ENCODE results near the gene FKBP15. TPM values are rescaled to one million over a fixed set of nuclear protein-coding genes. Genes with fewer than 3 reads are reported as not detected.
"Not testable (repeated sequence)": the region's sequence is repeated elsewhere in the genome, so short reads cannot be mapped to it uniquely, and the experiment has no call there.

FKBP15 gene
- total RNA-seq, 4 donors from 2014 or later, result 20.5 to 42.3 (median 32.0) TPM

- ATAC-seq (ENCODE audit: low FRiP score) (no peak), DNase-seq (ENCODE audit: low spot score) (no peak)
- no peak for TF ChIP-seq CTCF (IDR thresholded peaks at IDR 0.05)
Measured at GRCh38 chr9:113261917-113262671, 41.0 kb upstream of the FKBP15 start.

- DNase-seq (ENCODE audit: low spot score) (no peak), ATAC-seq (ENCODE audit: low FRiP score) (no peak)
- no peak for TF ChIP-seq CTCF (IDR thresholded peaks at IDR 0.05)
Measured at GRCh38 chr9:113258282-113258681, 37.2 kb upstream of the FKBP15 start.

GRCh38 chr9:113257863-113258262, 36.8 kb upstream of the FKBP15 start:
- ATAC-seq (ENCODE audit: low FRiP score) (no peak), DNase-seq (ENCODE audit: low spot score) (no peak)
- no peak for TF ChIP-seq CTCF (IDR thresholded peaks at IDR 0.05)

- TF ChIP-seq CTCF (IDR thresholded peaks at IDR 0.05), result no peak
- no peak for ATAC-seq (ENCODE audit: low FRiP score)
Measured at GRCh38 chr9:113255438-113255837, 34.4 kb upstream of the FKBP15 start.

GRCh38 chr9:113254991-113255390, 33.9 kb upstream of the FKBP15 start:
- no peak for DNase-seq (ENCODE audit: low spot score)
- TF ChIP-seq CTCF (IDR thresholded peaks at IDR 0.05), result no peak
- no peak for ATAC-seq (ENCODE audit: low FRiP score)

More at GRCh38 chr9:113255438-113255837, 34.4 kb upstream of the FKBP15 start:
- no peak for DNase-seq (ENCODE audit: low spot score)

GRCh38 chr9:113250807-113251206, 29.7 kb upstream of the FKBP15 start:
- no peak for ATAC-seq (ENCODE audit: low FRiP score)
- no peak for DNase-seq (ENCODE audit: low spot score)
- TF ChIP-seq CTCF (IDR thresholded peaks at IDR 0.05), result no peak

GRCh38 chr9:113249661-113250060, 28.6 kb upstream of the FKBP15 start:
- DNase-seq (ENCODE audit: low spot score); ATAC-seq (ENCODE audit: low FRiP score): not testable (repeated sequence)
